Stomach (tissue), 9 donors: ENCODE data around the gene OMD. TPM values are rescaled to one million over a fixed set of nuclear protein-coding genes. Genes with fewer than 3 reads are reported as not detected.
"Not testable (repeated sequence)": the region's sequence is repeated elsewhere in the genome, so short reads cannot be mapped to it uniquely, and the experiment has no call there.

Experiments used
- DNase-seq, 2 donors: peaks; one replicate each; pipeline versions ENCODE4 v3.0.0 to v3.0.0-alpha.2; 2013 to 2019
- H3K27ac ChIP-seq, 5 donors: fragments of 200-600 bp in 4 of 5; sonication (generic) in 4 of 5; one replicate each; pipeline ENCODE4 v1.5.1; 2013 to 2019; ENCODE audit warnings: mild to moderate bottlenecking in 1 of 5, moderate library complexity in 1 of 5
- H3K27me3 ChIP-seq, 3 donors: fragments of 200-600 bp; sonication (generic); one replicate each; pipeline ENCODE4 v1.5.1; 2017 to 2019; ENCODE audit warnings: mixed run types in 1 of 3
- H3K36me3 ChIP-seq, 4 donors: fragments of 200-600 bp; sonication (generic); 1 replicate in 3 of 4; 2 replicates in 1 of 4; pipeline ENCODE4 v1.5.1; 2016 to 2019
- H3K4me1 ChIP-seq, 4 donors: fragments of 200-600 bp; sonication (generic); one replicate each; pipeline ENCODE4 v1.5.1; 2016 to 2019
- H3K4me3 ChIP-seq, 4 donors: fragments of 200-600 bp; sonication (generic) in 3 of 4; one replicate each; pipeline ENCODE4 v1.5.1; 2016 to 2019; ENCODE audit warnings: mild to moderate bottlenecking in 1 of 4
- H3K9me3 ChIP-seq, 4 donors: fragments of 200-600 bp; sonication (generic); one replicate each; pipeline ENCODE4 v1.5.1; 2016 to 2019
- CTCF ChIP-seq, 7 experiments: fragments of 450-650 bp in 4 of 7; fragments of 200-600 bp in 3 of 7; sonication (generic) in 3 of 7; IDR thresholded peaks; one replicate each; pipeline ENCODE4 v1.5.1; 2016 to 2019; ENCODE audit warnings: antibody characterized with exemption in 7 of 7, control low read depth in 2 of 7, mild to moderate bottlenecking in 1 of 7
- EP300 ChIP-seq: sonication (generic); formaldehyde crosslinking; IDR thresholded peaks from one replicate; pipeline ENCODE4 v1.6.1; 2017; ENCODE audit warnings: antibody characterized with exemption
- POLR2A ChIP-seq, 4 donors: fragments of 450-650 bp; IDR thresholded peaks; one replicate each; pipeline ENCODE4 v1.6.1; 2016; ENCODE audit warnings: antibody characterized with exemption in 4 of 4, control low read depth in 2 of 4, mild to moderate bottlenecking in 1 of 4, moderate library complexity in 1 of 4
- POLR2AphosphoS5 ChIP-seq, 3 donors: sonication (generic); formaldehyde crosslinking; IDR thresholded peaks; one replicate each; pipeline ENCODE4 v1.6.1; 2016; ENCODE audit warnings: antibody characterized with exemption in 3 of 3
- WGBS, 5 donors: extraction: QIAGEN DNeasy Blood & Tissue Kit in 3 of 5; methylation state at CpG; one replicate each; pipeline versions ENCODE4 v1.1.5 to v1.1.7; 2013 to 2018; 5-methylcytosine and 5-hydroxymethylcytosine counted together
- intact Hi-C: fragments of 100-400 bp; cut with DNase I; formaldehyde crosslinking; loops from one replicate; pipeline ENCODE4 v1.15.1; 2023; ENCODE audit warnings: low total_unique reads
- polyA plus RNA-seq, 3 donors: library from polyadenylated mRNA; stranded (reverse); fragments of 200-250 nt; gene quantifications; one replicate each; pipeline ENCODE4 v1.2.3, GENCODE V29; 2013
- total RNA-seq, 5 donors: library from RNA; depleted of rRNA; stranded (reverse); fragments of >200 nt; gene quantifications; one replicate each; pipeline versions ENCODE4 v1.1.0 to v1.2.3, GENCODE V29; 2014 to 2016
- donor health status: healthy with polysubstance abuse.
- donor health status: Bipolar disorder and iron deficiency.
- donor health status: healthy.

The OMD gene
- total and polyA plus RNA-seq, 8 donors: 0.56 to 18.9 (median 2.9) TPM

- Histone ChIP-seq H3K27me3 (no peaks in the 10 kb centered on the region), H3K4me3 (no peak overlapping the region), H3K9me3 (no peaks in the 10 kb centered on the region), H3K27ac (no peak overlapping the region), H3K36me3 (no peaks in the 10 kb centered on the region), H3K4me1 (no peaks in the 10 kb centered on the region)
- 49 to 83% (median 65%) methylated on average over 1 of the region's 1 CpG for WGBS, 5 donors
- intact Hi-C loops: no loop called here
- no peak for DNase-seq
- TF ChIP-seq POLR2AphosphoS5 (IDR thresholded peaks at IDR 0.05) (no peak), POLR2A (IDR thresholded peaks at IDR 0.05) (no peak), CTCF (IDR thresholded peaks at IDR 0.05) (no peak), EP300 (no peak)
Measured at GRCh38 chr9:92414566-92414965, 9.7 kb downstream of the OMD start.

GRCh38 chr9:92411157-92411556 is 13.1 kb downstream of the OMD start:
- 78 to 88% (median 84%) methylated on average over 4 of the region's 4 CpGs for WGBS, 5 donors
- H3K4me3 ChIP-seq, intact Hi-C loops, DNase-seq, H3K36me3 ChIP-seq, H3K27ac ChIP-seq, H3K27me3 ChIP-seq, H3K4me1 ChIP-seq, H3K9me3 ChIP-seq: not testable (repeated sequence)

- H3K27ac ChIP-seq: no peak overlapping the region
- H3K9me3 ChIP-seq: no peaks in the 10 kb centered on the region
- no peaks in the 10 kb centered on the region for H3K27me3 ChIP-seq
- no peak for DNase-seq
- TF ChIP-seq POLR2AphosphoS5 (IDR thresholded peaks at IDR 0.05) (no peak), CTCF (IDR thresholded peaks at IDR 0.05) (no peak), POLR2A (IDR thresholded peaks at IDR 0.05) (no peak), EP300 (no peak)
- H3K36me3 ChIP-seq: no peaks in the 10 kb centered on the region
- 85 to 94% (median 89%) methylated on average over 2 of the region's 2 CpGs for WGBS, 5 donors
- H3K4me3 ChIP-seq: no peak overlapping the region
- peaks cover 0 to 15% (median 7%) of the 10 kb centered on the region in 4 donors for H3K4me1 ChIP-seq
- intact Hi-C loops: no loop called here
Measured at GRCh38 chr9:92408747-92409478, 15.4 kb downstream of the OMD start.

GRCh38 chr9:92407818-92408217 is 16.5 kb downstream of the OMD start:
- no peak overlapping the region for H3K27ac ChIP-seq
- 90 to 99% (median 96%) methylated on average over 2 of the region's 2 CpGs for WGBS, 5 donors
- peaks cover 0 to 15% (median 7%) of the 10 kb centered on the region in 4 donors for H3K4me1 ChIP-seq
- intact Hi-C loops: no loop called here
- no peak for DNase-seq
- no peak overlapping the region for H3K4me3 ChIP-seq
- H3K27me3 ChIP-seq: no peaks in the 10 kb centered on the region
- TF ChIP-seq POLR2A (IDR thresholded peaks at IDR 0.05): no peak
- no peak for TF ChIP-seq POLR2AphosphoS5 (IDR thresholded peaks at IDR 0.05)
- no peak for TF ChIP-seq EP300
- no peak for TF ChIP-seq CTCF (IDR thresholded peaks at IDR 0.05)
- no peaks in the 10 kb centered on the region for H3K36me3 ChIP-seq
- no peaks in the 10 kb centered on the region for H3K9me3 ChIP-seq

GRCh38 chr9:92406477-92406876 is 17.8 kb downstream of the OMD start:
- TF ChIP-seq POLR2A (IDR thresholded peaks at IDR 0.05) (no peak), EP300 (no peak), POLR2AphosphoS5 (IDR thresholded peaks at IDR 0.05) (no peak)
- Histone ChIP-seq H3K4me3 (peak overlapping the region in 1 of 4 donors; percentile 8), H3K27me3 (no peaks in the 10 kb centered on the region), H3K27ac (peak overlapping the region in 3 of 5 donors; percentile 30 to 40 (median 33)), H3K36me3 (no peaks in the 10 kb centered on the region), H3K9me3 (no peaks in the 10 kb centered on the region), H3K4me1 (peaks cover 0 to 15% (median 7%) of the 10 kb centered on the region in 4 donors)
- 35 to 58% (median 39%) methylated on average over 3 of the region's 3 CpGs for WGBS, 5 donors
- DNase-seq: peak in 1 of 2 donors; percentile 62
- intact Hi-C loops: no loop called here
